B cell (primary cell): ENCODE data around the gene DNAAF6.

ENCODE experiments used
- EZH2 ChIP-seq: IDR thresholded peaks from 2 replicates; pipeline ENCODE4 v1.6.1; 2012; ENCODE audit warnings: borderline replicate concordance, low read depth, mild to moderate bottlenecking, moderate library complexity, low read length; ENCODE audit not compliant: insufficient read depth, poor library complexity, severe bottlenecking
- TF ChIP-seq, protein P1 (sequence below): fragments of 200-600 bp; IDR thresholded peaks from one replicate; pipeline ENCODE4 v1.8.0; 2022; ENCODE audit warnings: antibody characterized with exemption, mild to moderate bottlenecking

- TF ChIP-seq, protein P1, sequence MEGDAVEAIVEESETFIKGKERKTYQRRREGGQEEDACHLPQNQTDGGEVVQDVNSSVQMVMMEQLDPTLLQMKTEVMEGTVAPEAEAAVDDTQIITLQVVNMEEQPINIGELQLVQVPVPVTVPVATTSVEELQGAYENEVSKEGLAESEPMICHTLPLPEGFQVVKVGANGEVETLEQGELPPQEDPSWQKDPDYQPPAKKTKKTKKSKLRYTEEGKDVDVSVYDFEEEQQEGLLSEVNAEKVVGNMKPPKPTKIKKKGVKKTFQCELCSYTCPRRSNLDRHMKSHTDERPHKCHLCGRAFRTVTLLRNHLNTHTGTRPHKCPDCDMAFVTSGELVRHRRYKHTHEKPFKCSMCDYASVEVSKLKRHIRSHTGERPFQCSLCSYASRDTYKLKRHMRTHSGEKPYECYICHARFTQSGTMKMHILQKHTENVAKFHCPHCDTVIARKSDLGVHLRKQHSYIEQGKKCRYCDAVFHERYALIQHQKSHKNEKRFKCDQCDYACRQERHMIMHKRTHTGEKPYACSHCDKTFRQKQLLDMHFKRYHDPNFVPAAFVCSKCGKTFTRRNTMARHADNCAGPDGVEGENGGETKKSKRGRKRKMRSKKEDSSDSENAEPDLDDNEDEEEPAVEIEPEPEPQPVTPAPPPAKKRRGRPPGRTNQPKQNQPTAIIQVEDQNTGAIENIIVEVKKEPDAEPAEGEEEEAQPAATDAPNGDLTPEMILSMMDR, result no peak
- TF ChIP-seq EZH2, result no peak
Observed at GRCh38 chrX:107167163-107167921, 39.1 kb upstream of the DNAAF6 start.
